D341Med (cell line): ENCODE data around the gene COL7A1.
"Not testable (repeated sequence)": the region's sequence is repeated elsewhere in the genome, so short reads cannot be mapped to it uniquely, and the experiment has no call there.

Experiments used
- DNase-seq: peaks from one replicate; pipeline ENCODE4 v3.0.0; 2012; ENCODE audit warnings: low spot score

The COL7A1 gene

DNA sequence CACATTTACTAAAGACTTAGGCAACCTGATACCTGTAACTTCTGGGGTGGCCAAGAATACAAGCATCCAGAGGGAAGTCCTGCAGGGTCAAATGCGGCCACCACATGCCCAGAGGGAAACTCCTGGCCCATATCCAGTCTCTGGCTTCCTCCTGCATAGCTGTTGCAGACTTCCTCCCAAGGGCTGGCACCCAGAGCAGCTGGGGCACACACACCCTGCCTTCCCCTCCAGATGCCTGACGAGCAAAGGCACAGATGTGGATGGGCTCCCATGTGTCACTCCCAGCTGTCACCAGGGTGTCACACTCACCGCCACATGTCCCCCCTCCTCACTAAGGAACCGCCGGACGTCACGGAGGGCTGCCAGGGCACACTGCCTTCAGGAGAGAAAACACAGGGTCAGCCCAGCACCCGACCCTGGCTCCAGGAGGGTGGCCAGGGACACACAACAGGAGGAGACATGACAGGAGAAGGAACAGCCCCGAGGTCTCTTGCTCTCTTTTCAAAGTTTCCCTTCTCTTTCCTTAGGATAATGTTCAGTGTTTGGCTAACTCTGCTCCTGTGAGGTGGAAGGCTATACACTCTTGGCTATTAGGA lies 51.8 kb downstream of the COL7A1 start:
- no peak for DNase-seq

GRCh38 chr3:48538451-48538850 lies 56.7 kb downstream of the COL7A1 start:
- no peak for DNase-seq

GRCh38 chr3:48536785-48537184 lies 58.3 kb downstream of the COL7A1 start:
- DNase-seq = no peak

DNA sequence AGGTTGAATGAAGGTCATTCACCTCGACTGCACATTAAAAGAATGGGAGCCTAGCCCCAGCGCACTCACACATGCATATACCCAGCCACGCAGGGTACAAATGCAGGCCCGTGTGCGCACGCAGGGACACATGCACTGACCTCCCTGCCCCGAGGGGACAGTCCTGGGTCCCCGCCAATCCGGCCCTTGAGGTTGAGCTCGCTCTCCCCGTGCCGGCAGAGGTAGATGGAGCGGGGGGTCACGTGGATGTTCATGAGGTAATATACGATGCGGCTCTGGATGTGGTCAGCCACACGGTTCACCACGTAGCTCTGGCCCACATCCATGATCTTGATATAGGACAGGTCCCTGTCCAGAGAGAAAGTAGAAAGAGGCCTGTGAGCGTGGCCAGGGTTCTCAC lies 59.0 kb downstream of the COL7A1 start:
- no peak for DNase-seq

DNA sequence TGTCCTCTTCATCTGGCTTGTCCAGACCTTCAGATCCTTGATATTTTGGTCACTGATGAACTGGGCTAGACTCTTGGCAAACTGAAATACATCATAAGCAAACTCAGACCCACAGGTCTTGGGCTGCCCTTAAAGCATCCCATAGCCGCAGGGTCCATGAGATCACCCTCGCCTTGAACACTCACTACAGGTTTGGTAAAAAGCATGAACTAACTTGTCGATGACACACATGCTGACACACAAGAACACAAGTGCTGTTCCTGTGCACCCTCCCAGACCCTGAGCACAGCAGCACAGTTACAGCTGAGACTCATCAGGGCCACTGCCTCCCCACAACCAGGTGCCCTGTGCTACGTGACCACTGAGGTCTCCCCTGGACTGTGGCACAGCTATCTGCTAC lies 59.6 kb downstream of the COL7A1 start:
- DNase-seq = no peak

DNA sequence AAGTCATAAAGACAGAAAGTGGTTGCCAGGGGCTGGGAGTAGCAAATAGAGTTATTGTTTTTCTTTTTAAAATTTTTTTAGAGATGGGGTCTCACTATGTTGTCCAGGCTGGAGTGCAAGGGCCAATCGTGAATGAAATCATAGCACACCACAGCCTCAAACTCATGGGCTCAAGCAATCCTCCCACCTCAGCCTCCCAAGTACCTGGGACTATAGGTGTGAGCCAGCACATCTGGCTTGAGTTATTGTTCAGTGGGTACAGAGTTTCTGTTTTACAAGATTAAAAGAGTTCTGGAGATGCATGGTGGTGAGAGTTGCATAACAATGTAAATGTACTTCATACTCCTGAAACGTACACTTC lies 62.2 kb downstream of the COL7A1 start:
- DNase-seq = no peak

- DNase-seq = no peak
These were observed 62.7 kb downstream of the COL7A1 start for GRCh38 chr3:48532271-48532976.

GRCh38 chr3:48530701-48531100 lies 64.4 kb downstream of the COL7A1 start:
- DNase-seq = not testable (repeated sequence)

DNA sequence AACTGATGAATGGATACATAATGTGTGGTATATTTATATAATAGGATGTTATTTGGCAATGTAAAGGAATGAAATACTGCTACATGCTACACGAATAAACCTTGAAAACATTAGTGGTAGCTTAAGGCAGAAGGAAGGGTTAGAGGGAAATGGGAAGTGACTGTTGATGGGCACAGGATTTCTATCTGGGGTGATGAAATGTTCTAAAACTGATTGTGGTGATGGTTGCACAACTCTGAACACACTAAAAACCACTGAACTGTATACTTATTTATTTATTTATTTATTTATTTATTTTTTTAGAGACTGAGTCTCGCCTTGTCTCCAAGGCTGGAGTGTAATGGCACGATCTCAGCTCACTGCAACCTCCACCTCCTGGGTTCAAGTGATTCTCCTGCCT lies 66.4 kb downstream of the COL7A1 start:
- no peak for DNase-seq

DNA sequence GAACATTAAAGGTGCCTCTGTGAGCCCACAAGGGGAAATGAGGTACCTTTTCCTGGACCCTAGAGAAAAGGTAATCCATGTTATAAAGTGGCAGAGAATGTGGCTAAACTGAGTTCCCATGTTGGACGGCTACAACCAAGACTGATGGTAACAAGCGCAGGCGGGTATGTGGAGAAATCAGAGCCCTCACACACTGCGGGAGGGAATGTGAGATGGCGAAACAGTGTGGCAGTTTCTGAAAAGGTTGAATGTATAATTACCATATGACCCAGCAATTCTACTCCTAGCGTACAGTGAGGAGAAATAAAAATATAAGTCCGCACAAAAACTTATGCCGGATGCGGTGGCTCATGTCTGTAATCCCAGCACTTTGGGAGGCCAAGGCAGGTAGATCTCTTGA lies 67.1 kb downstream of the COL7A1 start:
- no peak for DNase-seq

- DNase-seq = peak; percentile 9
These were observed 70.2 kb downstream of the COL7A1 start for GRCh38 chr3:48524970-48525369.

- DNase-seq = peak; percentile 24
These were observed 73.5 kb downstream of the COL7A1 start for GRCh38 chr3:48521635-48522034.

DNA sequence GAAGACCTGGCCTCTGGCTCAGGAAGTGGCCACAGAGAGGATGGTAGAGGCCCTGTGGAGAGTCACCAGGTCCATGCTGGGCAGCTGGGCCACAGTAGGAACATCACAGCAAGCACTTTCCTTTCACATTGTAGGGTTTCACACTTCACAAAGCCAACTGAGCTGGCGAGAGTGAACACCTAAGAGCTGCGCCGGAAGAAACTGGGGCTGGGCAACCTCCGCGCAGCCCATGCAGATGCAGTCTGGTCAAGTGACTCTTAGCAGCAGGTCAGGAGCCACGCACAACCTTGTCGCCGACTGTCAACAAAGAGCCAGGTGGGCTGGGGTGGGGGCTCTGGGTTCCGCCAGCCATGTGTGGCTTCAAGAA lies 75.9 kb downstream of the COL7A1 start:
- no peak for DNase-seq

DNA sequence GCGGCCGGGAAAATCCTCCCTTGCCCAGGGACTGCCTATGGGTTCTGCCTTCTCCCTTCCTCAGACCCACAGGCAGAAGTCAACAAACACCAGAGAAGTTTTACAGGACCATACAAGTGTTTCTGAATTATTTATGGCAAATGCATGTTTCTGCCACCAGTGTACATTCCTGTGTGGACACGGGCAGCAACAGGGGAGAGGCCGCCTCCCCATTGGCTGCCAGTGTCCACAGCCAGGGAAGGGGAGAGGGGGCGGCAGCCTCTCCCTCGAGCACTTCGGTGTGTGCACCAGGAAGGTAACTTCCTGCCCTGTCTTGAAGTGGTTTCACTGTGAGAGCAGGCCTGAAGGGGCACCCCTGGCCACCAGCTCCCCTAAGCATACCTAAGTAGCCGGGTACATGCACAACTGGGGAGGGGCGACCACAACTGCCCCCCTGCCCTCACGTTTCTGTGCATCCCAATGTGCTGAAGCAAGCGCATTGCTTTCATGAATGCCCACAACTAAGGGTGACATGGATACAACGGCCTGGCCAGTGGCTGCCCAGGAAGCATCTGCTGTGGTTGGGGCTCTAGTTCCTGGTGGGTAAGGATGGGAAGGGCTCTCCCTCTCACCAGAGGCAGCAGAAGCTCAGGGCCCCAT lies 76.4 kb downstream of the COL7A1 start:
- peak; percentile 15 for DNase-seq

DNA sequence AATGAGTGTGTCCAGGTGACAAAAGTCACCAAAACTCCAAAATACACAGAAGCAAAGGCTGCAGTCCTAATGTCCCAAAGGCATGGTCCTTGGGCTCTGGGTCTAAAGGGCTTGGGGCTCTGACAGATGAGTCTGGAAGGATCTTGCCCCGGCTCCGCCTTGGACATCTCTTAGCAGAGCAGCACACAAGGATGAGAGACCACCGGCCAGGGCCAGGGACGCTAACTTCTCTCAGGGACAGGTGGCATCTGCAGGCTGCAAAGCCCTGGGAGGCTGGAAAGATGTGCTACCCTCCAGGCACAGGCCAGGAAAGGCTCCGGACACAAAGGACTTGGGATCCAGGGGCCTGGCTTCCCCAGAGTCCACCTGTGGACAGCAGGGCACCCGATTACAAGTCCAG lies 77.1 kb downstream of the COL7A1 start:
- DNase-seq = peak; percentile 21

- peak; percentile 22 for DNase-seq
These were observed 78.6 kb downstream of the COL7A1 start for GRCh38 chr3:48516571-48516970.

GRCh38 chr3:48514431-48515227 lies 80.5 kb downstream of the COL7A1 start:
- DNase-seq = no peak
